Mesenchymal stem cell (in vitro differentiated cells and primary cell): Measurements from ENCODE around the gene ARL2.

ENCODE experiments used
- DNase-seq: peaks from one replicate; pipeline ENCODE4 v3.0.0-alpha.2; 2013
- H2AFZ ChIP-seq: one replicate; pipeline ENCODE4 v1.6.1; 2013; ENCODE audit warnings: low read depth, mild to moderate bottlenecking, control low read depth, inconsistent platforms, low read length, moderate library complexity
- H2AK5ac ChIP-seq: 2 replicates; pipeline ENCODE4 v1.6.1; 2013; ENCODE audit warnings: low read length, moderate library complexity, mild to moderate bottlenecking, inconsistent platforms; ENCODE audit not compliant: severe bottlenecking
- H2BK120ac ChIP-seq: one replicate; pipeline ENCODE4 v1.6.1; 2013; ENCODE audit warnings: low read depth, mild to moderate bottlenecking, inconsistent platforms, low read length, moderate library complexity
- H2BK12ac ChIP-seq, 2 experiments: one replicate each; pipeline ENCODE4 v1.6.1; 2013; ENCODE audit warnings: inconsistent platforms in 2 of 2, low read length in 2 of 2, mild to moderate bottlenecking in 2 of 2, moderate library complexity in 2 of 2, control low read depth in 1 of 2
- H2BK15ac ChIP-seq: one replicate; pipeline ENCODE4 v1.6.1; 2013; ENCODE audit warnings: mild to moderate bottlenecking, low read depth, inconsistent platforms; ENCODE audit not compliant: poor library complexity, severe bottlenecking
- H2BK5ac ChIP-seq: 2 replicates; pipeline ENCODE4 v1.6.1; 2013; ENCODE audit warnings: low read depth, mild to moderate bottlenecking, low read length, control low read depth, inconsistent platforms; ENCODE audit not compliant: poor library complexity, severe bottlenecking
- H3K14ac ChIP-seq, 2 experiments: one replicate each; pipeline ENCODE4 v1.6.1; 2013; ENCODE audit warnings: inconsistent platforms in 2 of 2, low read length in 2 of 2, control low read depth in 1 of 2, mild to moderate bottlenecking in 1 of 2, moderate library complexity in 1 of 2
- H3K18ac ChIP-seq, 2 experiments: one replicate each; pipeline ENCODE4 v1.6.1; 2013; ENCODE audit warnings: inconsistent platforms in 2 of 2, low read length in 2 of 2, control low read depth in 1 of 2, low read depth in 1 of 2, mild to moderate bottlenecking in 1 of 2
- H3K23ac ChIP-seq, 2 experiments: one replicate each; pipeline ENCODE4 v1.6.1; 2013; ENCODE audit warnings: inconsistent platforms in 2 of 2, low read length in 2 of 2, mild to moderate bottlenecking in 2 of 2, moderate library complexity in 2 of 2, control low read depth in 1 of 2
- H3K27ac ChIP-seq: 2 replicates; pipeline ENCODE4 v1.5.1; 2013; ENCODE audit warnings: mild to moderate bottlenecking, moderate library complexity, low read length, control low read depth, inconsistent platforms; ENCODE audit not compliant: poor library complexity, severe bottlenecking
- H3K27me3 ChIP-seq, 2 experiments: 2 replicates each; pipeline versions ENCODE4 v1.6.1 to v1.7.0; 2013; ENCODE audit warnings: low read length in 2 of 2, mild to moderate bottlenecking in 2 of 2, moderate library complexity in 2 of 2, control low read depth in 1 of 2, inconsistent platforms in 1 of 2; ENCODE audit not compliant: control insufficient read depth in 1 of 2, insufficient read depth in 1 of 2
- H3K36me3 ChIP-seq, 2 experiments: 2 replicates each; pipeline versions ENCODE4 v1.6.1 to v1.7.0; 2013; ENCODE audit warnings: low read length in 2 of 2, control low read depth in 1 of 2, inconsistent platforms in 1 of 2, low read depth in 1 of 2, mild to moderate bottlenecking in 1 of 2; ENCODE audit not compliant: insufficient read depth in 2 of 2, control insufficient read depth in 1 of 2
- H3K4ac ChIP-seq, 2 experiments: one replicate each; pipeline ENCODE4 v1.6.1; 2013; ENCODE audit warnings: inconsistent platforms in 2 of 2, low read length in 2 of 2, mild to moderate bottlenecking in 2 of 2, moderate library complexity in 2 of 2, control low read depth in 1 of 2, low read depth in 1 of 2
- H3K4me1 ChIP-seq: 2 replicates; pipeline ENCODE4 v1.6.1; 2013; ENCODE audit warnings: low read depth, low read length, control low read depth; ENCODE audit not compliant: control insufficient read depth, insufficient read depth
- H3K4me2 ChIP-seq: 2 replicates; pipeline ENCODE4 v1.6.1; 2013; ENCODE audit warnings: low read length, mild to moderate bottlenecking, inconsistent platforms; ENCODE audit not compliant: poor library complexity, severe bottlenecking
- H3K4me3 ChIP-seq, 2 experiments: 2 replicates each; pipeline versions ENCODE4 v1.5.1 to v1.7.0; 2013; ENCODE audit warnings: low read length in 2 of 2, mild to moderate bottlenecking in 2 of 2, control low read depth in 1 of 2, low read depth in 1 of 2; ENCODE audit not compliant: insufficient read depth in 1 of 2
- H3K79me1 ChIP-seq: replicated peaks from 2 replicates; pipeline ENCODE4 v1.6.1; 2013; ENCODE audit warnings: mild to moderate bottlenecking, control low read depth, low read length, inconsistent platforms; ENCODE audit not compliant: poor library complexity, severe bottlenecking
- H3K9ac ChIP-seq: 2 replicates; pipeline ENCODE4 v1.7.0; 2013; ENCODE audit warnings: mild to moderate bottlenecking, low read length, moderate library complexity
- H3K9me3 ChIP-seq: 2 replicates; pipeline ENCODE4 v1.7.0; 2013; ENCODE audit warnings: mild to moderate bottlenecking, low read length; ENCODE audit not compliant: control insufficient read depth
- H4K8ac ChIP-seq: one replicate; pipeline ENCODE4 v1.6.1; 2013; ENCODE audit warnings: inconsistent platforms, mild to moderate bottlenecking, low read length, moderate library complexity
- H4K91ac ChIP-seq: one replicate; pipeline ENCODE4 v1.6.1; 2013; ENCODE audit warnings: mild to moderate bottlenecking, low read length, inconsistent platforms
- WGBS: methylation state at CpG from one replicate; pipeline ENCODE4 v1.1.7; 2013; ENCODE audit warnings: mixed read lengths; 5-methylcytosine and 5-hydroxymethylcytosine counted together

The ARL2 gene

DNA sequence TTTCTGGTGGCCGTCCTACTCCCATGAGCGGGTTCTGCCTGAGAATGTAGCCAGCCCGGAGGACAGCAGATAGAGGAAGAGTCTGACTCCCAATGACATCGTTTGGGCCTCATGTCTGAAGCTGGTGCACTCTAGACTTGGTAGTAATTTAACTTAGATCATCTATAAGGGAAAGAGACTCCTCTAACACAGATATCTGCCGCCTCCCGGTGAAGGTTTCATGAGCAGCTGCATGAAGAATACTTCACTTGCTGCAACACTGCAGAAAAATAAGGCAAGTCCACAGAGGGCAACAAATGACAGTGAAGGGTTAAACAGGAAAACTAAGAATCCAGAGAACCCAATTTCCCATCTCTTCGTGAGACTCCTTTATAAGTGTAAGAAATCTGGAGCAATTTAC is 5.9 kb upstream of the ARL2 start:
- Histone ChIP-seq H3K4ac (no peak overlapping the region), H3K4me1 (peaks cover 3% of the 10 kb centered on the region), H3K36me3 (no peaks in the 10 kb centered on the region), H2BK5ac (no peak overlapping the region), H3K4me3 (no peak overlapping the region), H3K9me3 (no peaks in the 10 kb centered on the region), H2BK120ac (no peak overlapping the region), H2AK5ac (peak overlapping the region; percentile 8), H2BK12ac (peak overlapping the region in 1 of 2 experiments; percentile 46), H3K23ac (no peak overlapping the region), H3K27me3 (no peaks in the 10 kb centered on the region), H2AFZ (no peak overlapping the region), H3K14ac (no peak overlapping the region), H3K18ac (no peak overlapping the region), H4K8ac (peak overlapping the region; percentile 33), H3K9ac (peak overlapping the region; percentile 57), H2BK15ac (no peak overlapping the region), H3K27ac (no peak overlapping the region), H3K79me1 (no peaks in the 10 kb centered on the region), H3K4me2 (no peak overlapping the region), H4K91ac (peak overlapping the region; percentile 53)
- 76% methylated on average over 6 of the region's 7 CpGs for WGBS
- no peak for DNase-seq

DNA sequence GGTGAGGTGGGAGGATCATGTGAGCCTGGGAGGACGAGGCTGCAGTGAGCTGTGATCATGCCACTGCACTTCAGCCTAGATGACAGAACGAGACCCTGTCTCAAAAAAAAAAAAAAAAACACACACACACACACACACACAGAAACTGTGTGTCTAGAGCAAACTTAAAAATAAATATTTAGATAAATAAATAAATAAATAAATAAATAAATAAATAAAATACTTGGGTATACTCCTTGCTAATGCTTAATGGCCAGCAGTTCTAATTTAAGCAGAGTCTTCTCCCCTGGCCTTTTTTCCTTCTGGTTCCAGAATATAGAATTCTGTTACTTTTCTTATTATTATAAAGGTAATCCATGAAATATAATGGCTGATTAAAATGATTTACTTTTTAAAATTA is 5.1 kb upstream of the ARL2 start:
- Histone ChIP-seq H2BK5ac (no peak overlapping the region), H3K27me3 (no peaks in the 10 kb centered on the region), H2BK12ac (no peak overlapping the region), H3K23ac (no peak overlapping the region), H3K27ac (no peak overlapping the region), H3K79me1 (no peaks in the 10 kb centered on the region), H3K4me3 (no peak overlapping the region), H3K18ac (no peak overlapping the region), H3K9me3 (no peaks in the 10 kb centered on the region), H3K9ac (no peak overlapping the region), H2AK5ac (no peak overlapping the region), H2BK15ac (no peak overlapping the region), H2AFZ (no peak overlapping the region), H4K91ac (no peak overlapping the region), H3K36me3 (no peaks in the 10 kb centered on the region), H2BK120ac (no peak overlapping the region), H3K4me2 (no peak overlapping the region), H3K14ac (no peak overlapping the region), H3K4ac (no peak overlapping the region), H3K4me1 (peaks cover 4% of the 10 kb centered on the region), H4K8ac (no peak overlapping the region)
- 100% methylated on average over 1 of the region's 2 CpGs for WGBS
- no peak for DNase-seq

DNA sequence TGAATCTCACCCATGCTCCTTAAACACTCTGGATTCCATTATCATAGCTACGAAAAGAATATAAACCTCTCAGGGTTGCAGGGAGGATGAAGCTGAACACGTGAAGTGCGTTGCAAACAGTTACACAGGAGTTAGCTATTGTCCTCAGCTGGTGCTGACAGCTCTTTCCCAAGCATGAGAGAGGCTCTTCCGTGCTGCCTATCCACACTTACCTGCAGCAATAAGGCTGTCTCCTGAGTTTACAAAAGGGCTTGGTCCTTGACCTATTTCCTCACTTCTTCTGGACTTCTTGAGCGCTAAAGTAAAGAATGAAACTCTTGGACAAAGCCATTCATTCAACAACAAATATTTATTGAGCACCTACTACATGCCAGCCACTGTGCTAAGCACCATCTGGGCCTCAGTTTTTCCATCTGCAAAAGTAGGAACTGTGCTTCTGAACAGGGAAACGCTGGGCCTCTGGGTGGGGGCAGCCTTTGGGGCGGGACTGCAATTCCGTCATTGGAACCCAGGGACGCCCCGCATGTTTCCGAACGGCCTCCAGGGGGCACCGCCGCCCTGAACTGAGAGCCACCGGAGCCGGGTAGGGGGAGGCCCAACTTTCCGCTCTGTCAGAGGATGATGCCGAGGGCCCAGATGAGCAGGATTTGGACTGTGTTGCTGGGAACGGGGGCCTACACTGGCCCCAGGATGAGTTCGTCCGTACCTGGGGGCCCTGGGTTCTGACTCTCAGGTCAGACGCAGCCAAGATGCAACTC is 651 bp upstream of the ARL2 start:
- peak overlapping the region in 1 of 2 experiments; percentile 81 for H3K23ac ChIP-seq
- DNase-seq: peak; percentile 91
- H3K9me3 ChIP-seq: no peaks in the 10 kb centered on the region
- H3K27ac ChIP-seq: peak overlapping the region; percentile 99
- peaks cover 6 to 8% of the 10 kb centered on the region in 2 experiments for H3K36me3 ChIP-seq
- H3K9ac ChIP-seq: peak overlapping the region; percentile 96
- peak overlapping the region; percentile 78 for H2BK120ac ChIP-seq
- peak overlapping the region; percentile 98 for H4K8ac ChIP-seq
- peaks cover 15% of the 10 kb centered on the region for H3K79me1 ChIP-seq
- H2BK12ac ChIP-seq: peak overlapping the region; percentile 28 to 75
- H3K14ac ChIP-seq: peak overlapping the region in 1 of 2 experiments; percentile 95
- no peak overlapping the region for H2AK5ac ChIP-seq
- H2AFZ ChIP-seq: peak overlapping the region; percentile 97
- H4K91ac ChIP-seq: peak overlapping the region; percentile 92
- H2BK5ac ChIP-seq: peak overlapping the region; percentile 91
- peak overlapping the region; percentile 95 for H3K4me2 ChIP-seq
- H3K4me3 ChIP-seq: peak overlapping the region; percentile 80 to 85
- H3K27me3 ChIP-seq: no peaks in the 10 kb centered on the region
- peak overlapping the region; percentile 94 to 96 for H3K4ac ChIP-seq
- WGBS: 19% methylated on average over 22 of the region's 22 CpGs
- H3K4me1 ChIP-seq: peaks cover 12% of the 10 kb centered on the region
- H2BK15ac ChIP-seq: peak overlapping the region; percentile 80
- H3K18ac ChIP-seq: peak overlapping the region; percentile 94 to 98

DNA sequence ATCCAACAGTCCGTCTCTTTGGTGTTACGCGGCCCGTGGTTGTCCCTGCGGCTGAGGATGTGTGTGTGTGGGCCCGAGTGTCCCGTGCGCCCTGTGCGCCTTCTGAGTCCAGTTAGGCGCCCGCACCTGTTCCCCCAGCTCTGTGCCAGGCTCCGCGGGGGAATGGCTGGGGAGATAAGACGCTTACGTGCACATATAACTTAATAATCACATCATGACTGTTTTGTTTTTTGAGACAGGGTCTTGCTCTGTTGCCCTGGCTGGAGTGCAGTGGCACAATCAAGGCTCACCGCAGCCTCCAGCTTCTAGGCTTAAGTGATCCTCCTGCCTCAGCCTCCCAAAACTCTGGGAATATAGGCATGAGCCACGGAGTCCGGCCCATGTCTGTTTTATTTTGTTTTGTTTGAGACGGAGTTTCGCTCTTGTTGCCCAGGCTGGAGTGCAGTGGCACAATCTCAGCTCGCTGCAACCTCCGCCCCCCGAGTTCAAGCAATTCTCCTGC is 817 bp downstream of the ARL2 start:
- H3K4ac ChIP-seq: peak overlapping the region in 1 of 2 experiments; percentile 60
- no peaks in the 10 kb centered on the region for H3K27me3 ChIP-seq
- no peak overlapping the region for H2BK15ac ChIP-seq
- H3K14ac ChIP-seq: peak overlapping the region in 1 of 2 experiments; percentile 35
- H3K4me1 ChIP-seq: peaks cover 12% of the 10 kb centered on the region
- peak overlapping the region; percentile 96 for H3K9ac ChIP-seq
- no peak for DNase-seq
- H2BK12ac ChIP-seq: peak overlapping the region in 1 of 2 experiments; percentile 11
- peak overlapping the region; percentile 80 to 85 for H3K4me3 ChIP-seq
- no peak overlapping the region for H4K8ac ChIP-seq
- no peak overlapping the region for H2AK5ac ChIP-seq
- no peak overlapping the region for H3K23ac ChIP-seq
- peak overlapping the region; percentile 51 for H2AFZ ChIP-seq
- no peak overlapping the region for H2BK120ac ChIP-seq
- 60% methylated on average over 13 of the region's 23 CpGs for WGBS
- no peak overlapping the region for H4K91ac ChIP-seq
- H3K36me3 ChIP-seq: peaks cover 16 to 18% of the 10 kb centered on the region in 2 experiments
- no peaks in the 10 kb centered on the region for H3K9me3 ChIP-seq
- H3K18ac ChIP-seq: peak overlapping the region in 1 of 2 experiments; percentile 72
- peak overlapping the region; percentile 95 for H3K4me2 ChIP-seq
- H3K27ac ChIP-seq: no peak overlapping the region
- H2BK5ac ChIP-seq: no peak overlapping the region
- H3K79me1 ChIP-seq: peaks cover 15% of the 10 kb centered on the region
